ENCODE measurements around the gene SLCO1B1. TPM values are rescaled to one million over a fixed set of nuclear protein-coding genes. Genes with fewer than 3 reads are reported as not detected.

The SLCO1B1 gene
- total RNA-seq, 1 experiment from 2014 or later = not detected

DNA sequence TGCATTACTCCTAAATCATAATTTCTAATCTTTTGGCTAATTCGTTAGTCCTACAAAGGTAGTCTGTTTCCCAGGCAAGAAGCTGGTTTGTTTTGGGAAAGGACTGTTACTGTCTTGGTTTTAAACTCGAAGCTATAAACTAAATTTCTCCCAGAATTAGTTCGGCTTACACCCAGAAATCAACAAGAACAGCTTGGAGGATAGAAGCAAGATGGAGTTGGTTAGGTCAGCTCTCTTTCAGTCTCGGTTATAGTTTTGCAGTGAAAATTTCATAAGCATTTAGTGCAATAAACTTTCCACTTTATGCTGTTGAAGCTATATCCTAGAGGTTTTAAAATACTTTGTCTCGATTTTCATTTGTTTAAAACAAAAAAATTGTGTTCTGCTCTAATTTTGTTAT is 103.4 kb downstream of the SLCO1B1 start:
- intact Hi-C loops (cut with micrococcal nuclease; ENCODE audit: unreplicated experiment) (no loop called here), in situ Hi-C loops (cut with HindIII; ENCODE audit: low pct_unique_long_range_greater_than_20kb, low sequenced_read_pairs) (no loop called here)
- no peak overlapping the region for H3K4me3 ChIP-seq (ENCODE audit: low read depth in 2 of 2, low read length in 2 of 2)
- DNase-seq (ENCODE audit: low read depth, low spot score) = no peak
- POLR2A ChIA-PET = no interaction called here
- no peaks in the 10 kb centered on the region for H3K36me3 ChIP-seq (ENCODE audit: control insufficient read depth, insufficient read depth, low read length)
- ATAC-seq = no peak
- TF ChIP-seq, protein P1, sequence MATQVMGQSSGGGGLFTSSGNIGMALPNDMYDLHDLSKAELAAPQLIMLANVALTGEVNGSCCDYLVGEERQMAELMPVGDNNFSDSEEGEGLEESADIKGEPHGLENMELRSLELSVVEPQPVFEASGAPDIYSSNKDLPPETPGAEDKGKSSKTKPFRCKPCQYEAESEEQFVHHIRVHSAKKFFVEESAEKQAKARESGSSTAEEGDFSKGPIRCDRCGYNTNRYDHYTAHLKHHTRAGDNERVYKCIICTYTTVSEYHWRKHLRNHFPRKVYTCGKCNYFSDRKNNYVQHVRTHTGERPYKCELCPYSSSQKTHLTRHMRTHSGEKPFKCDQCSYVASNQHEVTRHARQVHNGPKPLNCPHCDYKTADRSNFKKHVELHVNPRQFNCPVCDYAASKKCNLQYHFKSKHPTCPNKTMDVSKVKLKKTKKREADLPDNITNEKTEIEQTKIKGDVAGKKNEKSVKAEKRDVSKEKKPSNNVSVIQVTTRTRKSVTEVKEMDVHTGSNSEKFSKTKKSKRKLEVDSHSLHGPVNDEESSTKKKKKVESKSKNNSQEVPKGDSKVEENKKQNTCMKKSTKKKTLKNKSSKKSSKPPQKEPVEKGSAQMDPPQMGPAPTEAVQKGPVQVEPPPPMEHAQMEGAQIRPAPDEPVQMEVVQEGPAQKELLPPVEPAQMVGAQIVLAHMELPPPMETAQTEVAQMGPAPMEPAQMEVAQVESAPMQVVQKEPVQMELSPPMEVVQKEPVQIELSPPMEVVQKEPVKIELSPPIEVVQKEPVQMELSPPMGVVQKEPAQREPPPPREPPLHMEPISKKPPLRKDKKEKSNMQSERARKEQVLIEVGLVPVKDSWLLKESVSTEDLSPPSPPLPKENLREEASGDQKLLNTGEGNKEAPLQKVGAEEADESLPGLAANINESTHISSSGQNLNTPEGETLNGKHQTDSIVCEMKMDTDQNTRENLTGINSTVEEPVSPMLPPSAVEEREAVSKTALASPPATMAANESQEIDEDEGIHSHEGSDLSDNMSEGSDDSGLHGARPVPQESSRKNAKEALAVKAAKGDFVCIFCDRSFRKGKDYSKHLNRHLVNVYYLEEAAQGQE (IDR thresholded peaks at IDR 0.05; ENCODE audit: insufficient read depth in 1 of 2, low read depth in 2 of 2, low read length in 1 of 2) = no peak
- TF ChIP-seq TCF7L2 (IDR thresholded peaks at IDR 0.05; ENCODE audit: low read depth, low read length) (no peak), SIN3A (IDR thresholded peaks at IDR 0.05; ENCODE audit: borderline replicate concordance, insufficient read depth, low read depth, low read length) (no peak), POLR2AphosphoS5 (IDR thresholded peaks at IDR 0.05; ENCODE audit: low read depth, low read length) (no peak)
- TF ChIP-seq, protein P2, sequence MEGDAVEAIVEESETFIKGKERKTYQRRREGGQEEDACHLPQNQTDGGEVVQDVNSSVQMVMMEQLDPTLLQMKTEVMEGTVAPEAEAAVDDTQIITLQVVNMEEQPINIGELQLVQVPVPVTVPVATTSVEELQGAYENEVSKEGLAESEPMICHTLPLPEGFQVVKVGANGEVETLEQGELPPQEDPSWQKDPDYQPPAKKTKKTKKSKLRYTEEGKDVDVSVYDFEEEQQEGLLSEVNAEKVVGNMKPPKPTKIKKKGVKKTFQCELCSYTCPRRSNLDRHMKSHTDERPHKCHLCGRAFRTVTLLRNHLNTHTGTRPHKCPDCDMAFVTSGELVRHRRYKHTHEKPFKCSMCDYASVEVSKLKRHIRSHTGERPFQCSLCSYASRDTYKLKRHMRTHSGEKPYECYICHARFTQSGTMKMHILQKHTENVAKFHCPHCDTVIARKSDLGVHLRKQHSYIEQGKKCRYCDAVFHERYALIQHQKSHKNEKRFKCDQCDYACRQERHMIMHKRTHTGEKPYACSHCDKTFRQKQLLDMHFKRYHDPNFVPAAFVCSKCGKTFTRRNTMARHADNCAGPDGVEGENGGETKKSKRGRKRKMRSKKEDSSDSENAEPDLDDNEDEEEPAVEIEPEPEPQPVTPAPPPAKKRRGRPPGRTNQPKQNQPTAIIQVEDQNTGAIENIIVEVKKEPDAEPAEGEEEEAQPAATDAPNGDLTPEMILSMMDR (IDR thresholded peaks at IDR 0.05) = no peak
- H3K9me3 ChIP-seq (ENCODE audit: control insufficient read depth, insufficient read depth, low read depth, low read length) = no peaks in the 10 kb centered on the region
- BruUV-seq (replicated peaks) = no TSS peak
- no peaks in the 10 kb centered on the region for H3K27me3 ChIP-seq (ENCODE audit: control insufficient read depth, insufficient read depth, low read length)
- H3K27ac ChIP-seq (ENCODE audit: low read length) = no peak overlapping the region
- CTCF ChIA-PET = no interaction called here
- no peaks in the 10 kb centered on the region for H3K4me1 ChIP-seq (ENCODE audit: control insufficient read depth, insufficient read depth, low read length)

DNA sequence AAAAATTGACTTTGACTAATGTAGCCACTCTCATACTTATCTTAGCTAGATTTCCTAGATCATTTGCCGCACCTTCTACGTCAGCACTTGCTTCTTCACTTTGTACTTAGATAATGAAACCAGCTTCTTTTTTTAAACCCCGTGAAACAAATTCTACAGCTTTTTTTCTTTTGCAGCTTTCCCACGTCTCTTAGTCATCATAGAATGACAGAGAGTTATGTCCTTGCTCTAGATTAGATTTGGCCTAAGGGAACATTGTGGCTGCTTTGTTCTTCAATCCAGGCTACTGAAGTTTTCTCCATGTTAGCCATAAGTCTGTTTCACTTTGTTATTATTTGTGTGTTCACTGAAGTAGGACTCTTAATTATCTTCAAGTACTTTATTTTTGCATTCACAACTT is 108.9 kb downstream of the SLCO1B1 start:
- in situ Hi-C loops (cut with HindIII; ENCODE audit: low pct_unique_long_range_greater_than_20kb, low sequenced_read_pairs) (no loop called here), intact Hi-C loops (cut with micrococcal nuclease; ENCODE audit: unreplicated experiment) (no loop called here)
- Histone ChIP-seq H3K27ac (ENCODE audit: low read length) (no peak overlapping the region), H3K36me3 (ENCODE audit: control insufficient read depth, insufficient read depth, low read length) (no peaks in the 10 kb centered on the region), H3K4me3 (ENCODE audit: low read depth in 2 of 2, low read length in 2 of 2) (no peak overlapping the region), H3K4me1 (ENCODE audit: control insufficient read depth, insufficient read depth, low read length) (no peaks in the 10 kb centered on the region), H3K9me3 (ENCODE audit: control insufficient read depth, insufficient read depth, low read depth, low read length) (no peaks in the 10 kb centered on the region), H3K27me3 (ENCODE audit: control insufficient read depth, insufficient read depth, low read length) (no peaks in the 10 kb centered on the region)
- DNase-seq (ENCODE audit: low read depth, low spot score) (no peak), ATAC-seq (no peak)
- ChIA-PET CTCF (no interaction called here), POLR2A (no interaction called here)
- BruUV-seq (replicated peaks) = no TSS peak
- TF ChIP-seq SIN3A (IDR thresholded peaks at IDR 0.05; ENCODE audit: borderline replicate concordance, insufficient read depth, low read depth, low read length) (no peak), POLR2AphosphoS5 (IDR thresholded peaks at IDR 0.05; ENCODE audit: low read depth, low read length) (no peak), TCF7L2 (IDR thresholded peaks at IDR 0.05; ENCODE audit: low read depth, low read length) (no peak)
- TF ChIP-seq, protein P1 (IDR thresholded peaks at IDR 0.05; ENCODE audit: insufficient read depth in 1 of 2, low read depth in 2 of 2, low read length in 1 of 2) = no peak
- TF ChIP-seq, protein P2 (IDR thresholded peaks at IDR 0.05) = no peak
